ENCODE results near the gene NGRN. TPM values are rescaled to one million over a fixed set of nuclear protein-coding genes. Genes with fewer than 3 reads are reported as not detected.
"Not testable (repeated sequence)": the region's sequence is repeated elsewhere in the genome, so short reads cannot be mapped to it uniquely, and the experiment has no call there.

The NGRN gene
- total RNA-seq, 1 donor from 2014 or later, result 103 TPM

GRCh38 chr15:90266061-90266431 is 574 bp downstream of the NGRN start:
- H3K9me3 Mint-ChIP-seq, result no peaks in the 10 kb centered on the region
- peak overlapping the region; percentile 98 for H3K4me3 Mint-ChIP-seq
- peak overlapping the region; percentile 97 for H3K27ac Mint-ChIP-seq
- DNase-seq (ENCODE audit: extremely low spot score, unreplicated experiment), result no peak
- peaks cover 20% of the 10 kb centered on the region for H3K36me3 Mint-ChIP-seq
- no peaks in the 10 kb centered on the region for H3K27me3 Mint-ChIP-seq
- H3K4me1 Mint-ChIP-seq (ENCODE audit: unreplicated experiment), result peaks cover 28% of the 10 kb centered on the region
- TF ChIP-seq, protein P1, sequence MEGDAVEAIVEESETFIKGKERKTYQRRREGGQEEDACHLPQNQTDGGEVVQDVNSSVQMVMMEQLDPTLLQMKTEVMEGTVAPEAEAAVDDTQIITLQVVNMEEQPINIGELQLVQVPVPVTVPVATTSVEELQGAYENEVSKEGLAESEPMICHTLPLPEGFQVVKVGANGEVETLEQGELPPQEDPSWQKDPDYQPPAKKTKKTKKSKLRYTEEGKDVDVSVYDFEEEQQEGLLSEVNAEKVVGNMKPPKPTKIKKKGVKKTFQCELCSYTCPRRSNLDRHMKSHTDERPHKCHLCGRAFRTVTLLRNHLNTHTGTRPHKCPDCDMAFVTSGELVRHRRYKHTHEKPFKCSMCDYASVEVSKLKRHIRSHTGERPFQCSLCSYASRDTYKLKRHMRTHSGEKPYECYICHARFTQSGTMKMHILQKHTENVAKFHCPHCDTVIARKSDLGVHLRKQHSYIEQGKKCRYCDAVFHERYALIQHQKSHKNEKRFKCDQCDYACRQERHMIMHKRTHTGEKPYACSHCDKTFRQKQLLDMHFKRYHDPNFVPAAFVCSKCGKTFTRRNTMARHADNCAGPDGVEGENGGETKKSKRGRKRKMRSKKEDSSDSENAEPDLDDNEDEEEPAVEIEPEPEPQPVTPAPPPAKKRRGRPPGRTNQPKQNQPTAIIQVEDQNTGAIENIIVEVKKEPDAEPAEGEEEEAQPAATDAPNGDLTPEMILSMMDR (conservative IDR thresholded peaks at IDR 0.05), result no peak

- H3K4me3 Mint-ChIP-seq, result peak overlapping the region; percentile 98
- peaks cover 24% of the 10 kb centered on the region for H3K36me3 Mint-ChIP-seq
- no peak for DNase-seq (ENCODE audit: extremely low spot score, unreplicated experiment)
- no peaks in the 10 kb centered on the region for H3K27me3 Mint-ChIP-seq
- TF ChIP-seq, protein P1 (conservative IDR thresholded peaks at IDR 0.05), result no peak
- H3K4me1 Mint-ChIP-seq (ENCODE audit: unreplicated experiment), result peaks cover 31% of the 10 kb centered on the region
- H3K27ac Mint-ChIP-seq, result peak overlapping the region; percentile 97
- H3K9me3 Mint-ChIP-seq, result no peaks in the 10 kb centered on the region
These were observed 1.0 kb downstream of the NGRN start for GRCh38 chr15:90266485-90266884.

GRCh38 chr15:90268415-90268814 is 2.9 kb downstream of the NGRN start:
- TF ChIP-seq, protein P1 (conservative IDR thresholded peaks at IDR 0.05), result no peak
- Mint-ChIP-seq H3K4me3 (peak overlapping the region; percentile 81), H3K27ac (peak overlapping the region; percentile 39), H3K9me3 (no peaks in the 10 kb centered on the region), H3K4me1 (ENCODE audit: unreplicated experiment) (peaks cover 31% of the 10 kb centered on the region), H3K27me3 (no peaks in the 10 kb centered on the region), H3K36me3 (peaks cover 36% of the 10 kb centered on the region)
- no peak for DNase-seq (ENCODE audit: extremely low spot score, unreplicated experiment)

- H3K27me3 Mint-ChIP-seq, result no peaks in the 10 kb centered on the region
- H3K4me3 Mint-ChIP-seq, result peak overlapping the region; percentile 29
These were observed 5.2 kb downstream of the NGRN start for GRCh38 chr15:90270502-90271150.

GRCh38 chr15:90271459-90272166 is 6.1 kb downstream of the NGRN start:
- peaks cover 27% of the 10 kb centered on the region for H3K4me1 Mint-ChIP-seq (ENCODE audit: unreplicated experiment)
- no peak overlapping the region for H3K27ac Mint-ChIP-seq
- no peaks in the 10 kb centered on the region for H3K27me3 Mint-ChIP-seq
- peaks cover 46% of the 10 kb centered on the region for H3K36me3 Mint-ChIP-seq
- no peak for DNase-seq (ENCODE audit: extremely low spot score, unreplicated experiment)
- H3K4me3 Mint-ChIP-seq, result no peak overlapping the region
- TF ChIP-seq, protein P1 (conservative IDR thresholded peaks at IDR 0.05), result no peak
- H3K9me3 Mint-ChIP-seq, result no peaks in the 10 kb centered on the region

More at GRCh38 chr15:90270502-90271150, 5.2 kb downstream of the NGRN start:
- Mint-ChIP-seq H3K27ac (no peak overlapping the region), H3K9me3 (no peaks in the 10 kb centered on the region), H3K36me3 (peaks cover 41% of the 10 kb centered on the region), H3K4me1 (ENCODE audit: unreplicated experiment) (peaks cover 27% of the 10 kb centered on the region)
- DNase-seq (ENCODE audit: extremely low spot score, unreplicated experiment), result no peak
- TF ChIP-seq, protein P1 (conservative IDR thresholded peaks at IDR 0.05), result no peak

- H3K27ac Mint-ChIP-seq; H3K27me3 Mint-ChIP-seq; H3K9me3 Mint-ChIP-seq; DNase-seq (ENCODE audit: extremely low spot score, unreplicated experiment); H3K4me1 Mint-ChIP-seq (ENCODE audit: unreplicated experiment); H3K4me3 Mint-ChIP-seq: not testable (repeated sequence)
- H3K36me3 Mint-ChIP-seq, result peaks cover 11% of the 10 kb centered on the region
These were observed 13.0 kb downstream of the NGRN start for GRCh38 chr15:90278467-90278866.

DNA sequence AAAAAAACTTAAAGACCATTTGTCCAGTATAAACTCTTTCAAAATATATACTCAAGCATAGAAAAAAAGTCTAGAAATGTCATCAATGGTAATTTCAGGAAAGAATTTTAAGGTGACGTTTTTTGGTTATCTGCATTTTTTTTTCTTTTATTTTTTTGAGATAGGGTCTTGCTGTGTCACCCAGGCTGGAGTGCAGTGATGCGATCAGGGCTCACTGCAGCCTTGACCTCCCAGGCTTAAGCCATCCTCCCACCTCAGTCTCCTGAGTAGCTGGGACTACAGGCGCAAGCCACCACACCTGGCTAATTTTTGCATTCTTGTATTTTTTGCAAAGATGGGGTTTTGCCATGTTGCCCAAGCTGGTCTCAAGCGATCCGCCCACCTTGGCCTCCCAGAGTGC is 15.3 kb downstream of the NGRN start:
- not testable (repeated sequence) for H3K27ac Mint-ChIP-seq; H3K4me3 Mint-ChIP-seq; H3K9me3 Mint-ChIP-seq; H3K27me3 Mint-ChIP-seq; H3K4me1 Mint-ChIP-seq (ENCODE audit: unreplicated experiment); DNase-seq (ENCODE audit: extremely low spot score, unreplicated experiment); H3K36me3 Mint-ChIP-seq

DNA sequence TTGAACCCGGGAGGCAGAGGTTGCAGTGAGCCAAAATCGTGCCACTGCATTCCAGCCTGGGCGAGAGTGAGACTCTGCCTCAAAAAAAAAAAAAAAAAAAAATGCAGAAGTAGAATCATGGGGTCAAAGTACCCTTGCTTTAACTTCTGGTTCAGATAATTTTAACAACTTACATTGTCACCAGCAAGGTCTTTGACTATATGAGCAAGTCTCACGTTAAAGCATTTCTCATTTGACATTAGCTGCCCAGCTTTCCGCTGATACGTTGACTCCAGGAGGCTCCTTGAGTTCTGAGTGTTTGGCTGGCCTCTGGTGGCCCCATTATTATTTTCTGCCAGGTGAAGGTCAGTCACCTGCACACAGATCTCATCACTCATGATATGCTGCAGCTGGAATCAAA is 16.2 kb downstream of the NGRN start:
- DNase-seq (ENCODE audit: extremely low spot score, unreplicated experiment); H3K9me3 Mint-ChIP-seq; H3K4me1 Mint-ChIP-seq (ENCODE audit: unreplicated experiment); H3K27me3 Mint-ChIP-seq; H3K27ac Mint-ChIP-seq; H3K4me3 Mint-ChIP-seq; H3K36me3 Mint-ChIP-seq: not testable (repeated sequence)

All from type B pancreatic cell (in vitro differentiated cells).